ENCODE results near the gene ARGLU1.

The ARGLU1 gene

DNA sequence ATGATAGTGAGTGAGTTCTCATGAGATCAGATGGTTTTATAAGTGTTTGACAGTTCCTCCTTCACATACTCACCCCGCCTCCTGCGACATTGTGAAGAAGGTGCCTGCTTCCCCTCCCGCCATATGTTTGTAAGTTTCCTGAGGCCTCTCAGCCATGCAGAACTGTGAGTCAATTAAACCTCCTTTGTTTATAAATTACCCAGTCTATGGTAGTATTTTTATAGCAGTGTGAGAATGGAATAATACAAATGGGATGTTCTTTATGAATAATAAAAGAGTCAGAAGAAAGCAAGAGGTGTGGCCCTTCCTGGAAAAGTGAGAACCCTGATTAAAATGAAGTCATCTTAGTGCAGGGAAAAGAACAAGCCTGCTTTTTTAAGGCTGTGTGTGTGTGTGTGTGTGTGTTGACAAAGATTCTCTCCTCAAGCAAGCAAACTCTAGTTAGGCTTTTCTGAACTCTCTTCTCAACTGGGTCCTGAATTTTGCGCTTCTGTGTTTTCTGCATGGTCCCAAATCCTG is 18.8 kb upstream of the ARGLU1 start:
- DNase-seq, result no peak

DNA sequence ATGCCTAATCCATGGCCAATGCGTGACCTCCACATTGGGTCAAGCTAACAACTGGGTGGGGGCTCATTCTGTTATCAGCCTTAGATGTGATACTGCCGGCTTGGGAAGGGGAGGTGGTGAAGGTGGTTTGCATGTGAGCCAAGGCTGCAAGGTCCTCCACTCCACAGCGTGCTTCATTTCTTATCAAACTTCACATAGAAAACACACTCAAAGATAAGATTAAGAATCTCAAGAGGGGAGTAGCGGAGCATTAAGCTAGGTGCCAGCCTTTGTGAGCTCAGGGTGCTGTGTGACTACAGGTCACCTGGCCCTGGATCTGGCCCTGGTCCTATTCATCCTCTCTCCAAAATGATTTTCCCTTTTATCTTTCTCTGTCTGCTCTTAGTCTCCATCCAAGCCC is 13.3 kb upstream of the ARGLU1 start:
- DNase-seq, result no peak

GRCh38 chr13:106575896-106576295 is 8.0 kb upstream of the ARGLU1 start:
- DNase-seq, result no peak

- no peak for DNase-seq
These were observed 5.9 kb upstream of the ARGLU1 start for GRCh38 chr13:106573868-106574267.

GRCh38 chr13:106573284-106573846 is 5.4 kb upstream of the ARGLU1 start:
- no peak for DNase-seq

- DNase-seq, result peak; percentile 64 to 74
These were observed 2.4 kb upstream of the ARGLU1 start for GRCh38 chr13:106570299-106570852.

- no peak for DNase-seq
These were observed 1.5 kb upstream of the ARGLU1 start for GRCh38 chr13:106569233-106570095.

- no peak for DNase-seq
These were observed 514 bp upstream of the ARGLU1 start for GRCh38 chr13:106568299-106569003.

DNA sequence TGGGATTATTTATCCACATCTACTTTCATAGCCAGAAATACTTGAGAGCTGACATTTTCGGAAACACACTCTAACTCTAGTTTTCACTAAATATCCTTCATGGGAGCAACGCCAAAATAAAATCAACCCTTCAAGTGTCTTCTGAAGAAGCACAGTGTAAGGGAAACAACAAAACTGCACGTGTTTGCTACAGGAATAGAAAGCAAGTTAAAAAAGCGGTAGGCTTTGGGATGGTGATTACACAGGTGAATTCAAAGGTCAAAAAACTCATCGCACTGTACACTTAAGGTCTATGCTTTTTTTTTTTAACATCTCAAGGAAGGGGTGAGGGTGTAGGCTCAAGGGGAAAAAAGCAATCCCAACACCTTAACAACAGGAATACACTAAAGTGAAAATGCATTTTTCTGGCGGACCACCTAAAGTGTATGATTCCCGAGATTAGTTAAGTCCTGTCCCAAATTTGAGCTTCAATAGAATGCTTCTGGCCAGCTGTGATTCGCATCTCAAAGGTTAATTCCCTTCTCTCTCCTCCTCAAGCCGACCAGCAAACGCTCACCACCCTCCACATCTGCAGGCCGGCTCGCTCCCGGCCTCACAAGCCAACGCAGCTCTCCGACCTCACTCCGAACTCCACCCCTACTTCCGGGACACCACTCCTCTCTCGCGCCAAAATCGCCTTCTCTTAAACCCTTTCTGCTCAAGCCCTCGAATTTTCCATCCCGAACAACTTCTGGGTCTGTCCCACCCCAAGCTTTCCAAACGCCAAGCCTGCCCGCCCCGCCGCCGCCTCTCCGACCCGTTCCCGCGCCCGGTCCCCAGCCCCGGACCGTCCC is 1.1 kb downstream of the ARGLU1 start:
- peak in 1 of 2 experiments; percentile 67 for DNase-seq

DNA sequence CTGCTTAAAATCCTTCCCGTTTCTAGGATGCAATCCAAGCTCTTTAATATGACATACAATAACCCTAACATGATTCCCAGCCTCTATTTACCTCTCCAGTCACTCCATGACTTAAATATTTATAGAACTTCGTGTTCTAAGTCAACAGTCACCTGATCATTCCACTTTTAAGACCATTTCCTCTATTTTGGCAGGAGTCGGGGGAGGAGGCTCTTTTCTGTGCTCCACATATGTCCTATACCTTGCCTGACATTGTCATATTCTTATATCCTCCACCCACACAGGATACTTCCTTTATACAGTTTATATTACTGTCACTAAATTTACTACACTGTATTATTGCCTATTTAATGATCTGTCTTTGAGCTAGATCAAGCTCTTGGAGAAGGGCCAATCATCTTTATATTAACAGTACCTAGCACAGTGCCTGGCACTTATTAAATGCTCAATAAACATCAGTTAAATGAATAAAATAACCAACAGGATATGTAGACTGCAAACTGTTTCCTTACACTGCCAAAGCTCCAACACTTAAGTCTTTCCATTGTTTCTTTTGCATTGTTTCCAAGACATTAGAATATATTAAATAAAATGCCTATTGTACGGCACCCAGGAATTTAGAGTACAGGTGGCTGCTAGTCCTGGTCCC is 2.7 kb downstream of the ARGLU1 start:
- no peak for DNase-seq

DNA sequence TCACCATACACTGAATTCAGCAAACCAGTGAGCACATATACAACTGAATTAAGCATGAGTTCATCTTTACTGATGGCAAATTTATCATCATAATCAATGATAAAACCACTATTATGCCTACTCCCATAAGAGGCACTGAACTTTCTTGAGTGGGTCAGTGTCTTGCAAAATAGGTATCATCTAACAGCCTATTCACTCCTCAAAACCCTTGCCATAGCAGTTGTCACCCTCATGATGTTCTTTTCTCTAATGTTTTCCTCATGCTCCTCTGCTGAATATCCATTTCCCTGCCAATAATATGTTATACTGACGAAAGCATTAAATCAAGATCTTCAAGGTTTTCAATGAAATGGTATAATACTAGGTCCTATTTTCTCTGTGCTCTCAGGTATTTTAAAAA is 5.6 kb downstream of the ARGLU1 start:
- DNase-seq, result no peak

DNA sequence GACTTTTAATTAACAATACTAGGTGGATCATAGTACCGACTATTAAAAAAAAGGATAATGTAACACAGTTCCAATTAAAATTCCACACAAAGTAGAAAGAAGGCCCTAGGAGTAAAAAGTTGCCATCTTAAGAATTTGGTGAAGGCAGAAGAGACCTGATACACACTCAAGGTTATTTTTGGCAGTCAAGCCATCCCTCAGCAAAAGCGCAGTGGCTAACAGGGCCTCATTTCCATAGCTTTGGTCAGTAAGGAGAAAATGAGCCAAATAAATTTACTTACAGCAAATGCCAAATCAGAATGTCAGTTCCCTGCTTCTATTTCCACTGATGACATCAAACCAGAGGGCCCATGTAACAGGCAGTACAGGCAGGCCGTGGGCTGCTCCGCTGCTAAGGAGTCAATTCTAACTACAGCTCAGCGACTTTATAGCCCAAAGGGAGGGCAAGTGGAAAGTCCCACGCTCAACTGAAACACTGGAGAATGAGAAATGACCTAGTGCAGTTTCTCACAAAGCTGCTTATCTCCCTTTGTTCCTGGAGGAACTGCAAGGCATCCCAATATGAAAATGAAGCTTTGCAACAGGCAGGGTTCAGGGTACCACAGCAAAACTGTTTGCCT is 6.3 kb downstream of the ARGLU1 start:
- DNase-seq, result peak; percentile 65 to 68

- no peak for DNase-seq
These were observed 7.1 kb downstream of the ARGLU1 start for GRCh38 chr13:106560821-106561220.

DNA sequence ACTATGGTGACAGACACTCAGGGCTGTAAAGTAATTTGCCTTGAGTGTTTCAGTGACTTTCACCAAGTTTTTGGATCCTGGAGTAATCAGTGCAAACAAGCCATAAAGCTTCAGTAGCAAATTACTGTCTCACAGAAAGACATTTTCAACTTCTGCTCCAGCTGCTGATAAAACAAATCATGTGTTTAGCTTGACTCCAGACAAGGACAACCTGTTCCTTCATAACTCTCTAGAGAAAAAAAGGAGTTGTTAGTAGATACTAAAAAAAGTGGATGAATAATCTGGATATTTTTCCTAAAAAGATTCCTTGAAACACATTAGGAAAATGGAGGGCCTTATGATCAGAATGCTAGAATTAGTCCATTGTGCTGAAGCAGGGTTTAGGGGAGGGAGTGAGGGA is 9.4 kb downstream of the ARGLU1 start:
- no peak for DNase-seq

GRCh38 chr13:106555631-106556328 is 12.2 kb downstream of the ARGLU1 start:
- DNase-seq, result no peak

DNA sequence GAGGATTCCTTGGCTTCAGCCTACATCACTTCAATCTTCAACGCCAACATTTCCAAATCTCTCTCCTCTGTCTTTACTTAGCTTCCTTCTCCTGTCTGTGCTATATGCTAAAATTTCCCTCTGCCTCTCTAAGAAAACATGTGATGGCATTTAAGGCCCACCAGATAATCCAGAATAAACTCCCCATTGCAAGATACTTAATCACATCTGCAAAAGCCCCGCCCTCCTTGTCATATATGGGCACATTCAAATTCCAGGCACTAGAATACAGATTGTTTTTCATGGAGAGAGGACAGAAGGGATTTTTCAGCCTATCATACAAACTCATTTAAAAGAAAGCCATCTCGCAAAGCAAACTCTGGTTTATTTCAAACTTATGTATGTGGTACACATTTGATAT is 16.2 kb downstream of the ARGLU1 start:
- no peak for DNase-seq

DNA sequence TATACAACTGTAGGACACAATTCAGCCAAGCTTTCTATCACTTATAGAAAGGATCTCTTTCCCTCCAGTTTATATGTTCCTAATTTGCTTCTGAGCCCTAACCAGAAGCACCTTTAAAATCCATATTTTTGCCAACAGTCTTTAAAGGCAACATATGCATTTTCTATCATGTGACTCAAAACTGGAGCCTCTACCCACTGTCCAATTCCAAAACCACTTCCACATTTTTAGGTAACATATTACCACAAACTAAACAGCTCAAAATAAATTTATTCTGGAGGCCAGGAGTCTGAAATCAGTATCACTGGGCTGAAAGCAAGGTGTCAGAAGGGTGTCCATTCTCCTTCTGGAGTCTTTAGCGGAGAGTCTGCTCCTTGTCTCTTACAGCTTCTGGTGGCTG is 16.6 kb downstream of the ARGLU1 start:
- no peak for DNase-seq

DNA sequence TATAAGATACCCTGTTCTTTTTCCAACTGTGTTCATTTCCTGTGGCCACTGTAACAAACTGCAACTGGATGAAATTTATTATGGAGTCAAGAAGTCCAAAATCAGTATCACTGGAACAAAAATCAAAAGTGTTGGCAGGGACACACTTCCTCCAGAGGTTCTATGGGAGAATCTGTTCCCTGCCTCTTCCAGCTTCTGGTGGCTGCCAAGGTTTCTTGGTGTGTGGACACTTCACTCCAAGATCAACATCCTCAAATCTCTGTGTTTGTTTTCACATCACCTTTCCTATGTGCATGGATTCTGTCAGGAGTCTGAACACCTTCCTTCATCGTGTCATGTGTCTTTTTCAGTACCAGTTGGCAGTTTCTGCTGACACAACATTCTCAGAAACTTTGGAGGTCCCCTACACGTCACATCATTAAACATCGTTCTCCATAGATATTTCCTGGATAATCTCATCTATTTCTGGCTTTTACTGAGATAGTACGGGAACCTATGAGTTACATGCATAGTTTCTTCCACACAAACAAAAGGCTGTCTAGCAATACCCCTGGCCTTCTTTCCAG is 17.3 kb downstream of the ARGLU1 start:
- no peak for DNase-seq

DNA sequence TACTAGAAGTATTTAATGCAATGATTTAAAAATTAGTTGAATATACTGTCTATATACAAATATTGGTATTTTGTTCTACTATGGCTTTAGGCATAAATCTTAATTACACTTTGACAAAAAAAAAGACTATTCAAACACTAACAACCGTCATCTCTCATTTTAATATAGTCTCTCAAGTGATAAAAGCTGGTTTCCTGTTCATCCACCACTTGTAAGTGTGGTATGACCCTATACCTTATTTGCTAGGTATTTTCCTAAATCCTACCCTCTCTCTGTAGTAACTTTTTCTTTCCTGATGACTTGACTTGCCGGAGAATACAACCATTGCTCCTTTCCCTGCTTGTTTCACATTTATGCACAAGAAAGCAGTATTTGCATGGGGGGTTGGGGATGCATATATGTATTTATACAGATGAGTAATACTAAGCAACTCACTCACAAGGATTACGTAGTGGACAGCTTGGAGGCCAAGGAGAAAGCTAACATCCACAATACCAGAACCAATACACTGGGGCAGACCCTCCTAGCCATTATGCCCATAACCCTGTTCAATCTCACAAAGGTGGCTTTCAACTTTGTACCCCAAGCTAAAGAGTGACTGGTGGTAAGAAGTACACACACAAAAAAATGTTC is 19.8 kb downstream of the ARGLU1 start:
- DNase-seq, result no peak

- DNase-seq, result no peak
These were observed 26.1 kb downstream of the ARGLU1 start for GRCh38 chr13:106541826-106542225.
